Thyroid gland (tissue), 4 donors: Measurements from ENCODE around the gene TTN.

ENCODE experiments used
- CTCF ChIP-seq, 6 experiments: fragments of 200-600 bp in 3 of 6; fragments of 450-650 bp in 3 of 6; sonication (generic) in 3 of 6; IDR thresholded peaks; one replicate each; pipeline ENCODE4 v1.5.1; 2016 to 2019; ENCODE audit warnings: antibody characterized with exemption in 6 of 6, mild to moderate bottlenecking in 2 of 6, inconsistent platforms in 1 of 6, moderate library complexity in 1 of 6
- POLR2A ChIP-seq, 2 donors: fragments of 450-650 bp; IDR thresholded peaks; one replicate each; pipeline ENCODE4 v1.6.1; 2017; ENCODE audit warnings: antibody characterized with exemption in 2 of 2, mild to moderate bottlenecking in 2 of 2, moderate library complexity in 1 of 2

GRCh38 chr2:178805457-178805856, 1.8 kb downstream of the TTN start:
- no peak for TF ChIP-seq CTCF (IDR thresholded peaks at IDR 0.05)
- no peak for TF ChIP-seq POLR2A (IDR thresholded peaks at IDR 0.05)
